IMR-90 (cell line): Measurements from ENCODE around the gene PRR36. TPM values are rescaled to one million over a fixed set of nuclear protein-coding genes. Genes with fewer than 3 reads are reported as not detected.

Experiments
- ATAC-seq: fragments of 200-7000 bp; cut with Tn5 transposase; 2 replicates; pipeline ENCODE4 v1.9.1; 2020; ENCODE audit warnings: low read depth, mild to moderate bottlenecking, moderate library complexity
- BruUV-seq: library from RNA; stranded (reverse); fragments of 400-500 nt; replicated peaks from 2 replicates; lab custom pipeline; 2021; lab: Mats Ljungman, UMichigan
- CTCF ChIA-PET: fragments of 300-600 bp; formaldehyde crosslinking; extraction: SDS; loops from one replicate; lab custom pipeline; 2021; ENCODE audit warnings: antibody characterized with exemption; lab: Yijun Ruan, JAX
- POLR2A ChIA-PET: fragments of 300-600 bp; sonication (Branson Sonifier 250); formaldehyde crosslinking; loops from one replicate; lab custom pipeline; 2022; ENCODE audit warnings: antibody characterized with exemption; ENCODE audit not compliant: unreplicated experiment; lab: Charles Lee
- DNase-seq: peaks from one replicate; pipeline ENCODE4 v3.0.0; 2013
- H2AFZ ChIP-seq: replicated peaks from 2 replicates; pipeline ENCODE3; 2013; ENCODE audit warnings: low read length, mild to moderate bottlenecking; ENCODE audit not compliant: poor library complexity
- H2AK5ac ChIP-seq: 2 replicates; pipeline ENCODE4 v1.6.1; 2013; ENCODE audit warnings: low read depth, low read length, inconsistent platforms
- H2AK9ac ChIP-seq: replicated peaks from 2 replicates; pipeline ENCODE3; 2013; ENCODE audit warnings: mild to moderate bottlenecking, low read depth, low read length, moderate library complexity; ENCODE audit not compliant: poor library complexity
- H2BK120ac ChIP-seq: 2 replicates; pipeline ENCODE4 v1.6.1; 2013; ENCODE audit warnings: low read depth, low read length, inconsistent platforms
- H2BK15ac ChIP-seq: 3 replicates; pipeline ENCODE4 v1.6.1; 2013; ENCODE audit warnings: low read depth, low read length, inconsistent platforms
- H2BK20ac ChIP-seq: 2 replicates; pipeline ENCODE4 v1.6.1; 2013; ENCODE audit warnings: low read depth, mild to moderate bottlenecking, inconsistent platforms, low read length, moderate library complexity
- H2BK5ac ChIP-seq: 2 replicates; pipeline ENCODE4 v1.6.1; 2013; ENCODE audit warnings: mild to moderate bottlenecking, low read depth, low read length, inconsistent platforms; ENCODE audit not compliant: poor library complexity, severe bottlenecking
- H3K14ac ChIP-seq: replicated peaks from 2 replicates; pipeline ENCODE4 v1.6.1; 2013; ENCODE audit warnings: low read depth, low read length, inconsistent platforms
- H3K18ac ChIP-seq: 2 replicates; pipeline ENCODE4 v1.6.1; 2013; ENCODE audit warnings: low read depth, low read length, control low read depth
- H3K23ac ChIP-seq: 2 replicates; pipeline ENCODE4 v1.6.1; 2013; ENCODE audit warnings: low read depth, low read length, inconsistent platforms
- H3K27ac ChIP-seq: 2 replicates; pipeline ENCODE4 v1.5.1; 2013; ENCODE audit warnings: mild to moderate bottlenecking, control low read depth, low read length; ENCODE audit not compliant: insufficient read depth
- H3K27me3 ChIP-seq: 2 replicates; pipeline ENCODE4 v1.6.1; 2013; ENCODE audit warnings: low read length; ENCODE audit not compliant: control insufficient read depth, insufficient read depth
- H3K36me3 ChIP-seq: 2 replicates; pipeline ENCODE4 v1.6.1; 2013; ENCODE audit warnings: low read length, mixed read lengths; ENCODE audit not compliant: control insufficient read depth, insufficient read depth
- H3K4ac ChIP-seq: 2 replicates; pipeline ENCODE4 v1.6.1; 2013; ENCODE audit warnings: low read depth, low read length, inconsistent platforms
- H3K4me1 ChIP-seq: 2 replicates; pipeline ENCODE4 v1.6.1; 2013; ENCODE audit warnings: low read length, mixed read lengths; ENCODE audit not compliant: control insufficient read depth, insufficient read depth
- H3K4me2 ChIP-seq: 2 replicates; pipeline ENCODE4 v1.6.1; 2013; ENCODE audit warnings: low read depth, mild to moderate bottlenecking, control low read depth, low read length, moderate library complexity
- H3K4me3 ChIP-seq: 2 replicates; pipeline ENCODE4 v1.5.1; 2013; ENCODE audit warnings: low read depth, mild to moderate bottlenecking, control low read depth, low read length, moderate library complexity; ENCODE audit not compliant: insufficient read depth
- H3K56ac ChIP-seq: 2 replicates; pipeline ENCODE4 v1.6.1; 2013; ENCODE audit warnings: low read length, inconsistent platforms; ENCODE audit not compliant: insufficient read depth; ENCODE audit errors: extremely low read depth
- H3K79me1 ChIP-seq, 2 experiments: 2 replicates each; pipeline ENCODE4 v1.6.1; 2013; ENCODE audit warnings: low read length in 2 of 2, inconsistent platforms in 1 of 2, low read depth in 1 of 2
- H3K9ac ChIP-seq: 2 replicates; pipeline ENCODE4 v1.6.1; 2013; ENCODE audit warnings: low read depth, low read length, control low read depth
- H3K9me1 ChIP-seq: 2 replicates; pipeline ENCODE4 v1.6.1; 2013; ENCODE audit warnings: low read length, inconsistent platforms; ENCODE audit not compliant: insufficient read depth
- H3K9me3 ChIP-seq: 2 replicates; pipeline ENCODE4 v1.6.1; 2013; ENCODE audit warnings: low read length; ENCODE audit not compliant: control insufficient read depth, insufficient read depth
- H4K20me1 ChIP-seq: 2 replicates; pipeline ENCODE4 v1.6.1; 2013; ENCODE audit warnings: low read length, inconsistent platforms; ENCODE audit not compliant: insufficient read depth
- H4K5ac ChIP-seq: 2 replicates; pipeline ENCODE4 v1.6.1; 2013; ENCODE audit warnings: mild to moderate bottlenecking, low read depth, low read length, control low read depth
- H4K8ac ChIP-seq, 2 experiments: 2 replicates each; pipeline ENCODE4 v1.6.1; 2013; ENCODE audit warnings: low read depth in 2 of 2, low read length in 2 of 2, control low read depth in 1 of 2, inconsistent platforms in 1 of 2
- H4K91ac ChIP-seq: 2 replicates; pipeline ENCODE4 v1.6.1; 2013; ENCODE audit warnings: low read depth, low read length, inconsistent platforms; ENCODE audit not compliant: insufficient read depth
- BHLHE40 ChIP-seq: fragments of 150-350 bp; IDR thresholded peaks from 2 replicates; pipeline ENCODE4 v1.6.1; 2016; ENCODE audit warnings: mild to moderate bottlenecking, low read depth, low read length
- CEBPB ChIP-seq: IDR thresholded peaks from 2 replicates; pipeline ENCODE4 v1.6.1; 2012; ENCODE audit warnings: low read depth, low read length, improper control_type of control experiment
- CHD1 ChIP-seq: IDR thresholded peaks from 2 replicates; pipeline ENCODE4 v1.6.1; 2012; ENCODE audit warnings: low read depth, low read length, improper control_type of control experiment
- ELK1 ChIP-seq: fragments of 150-350 bp; IDR thresholded peaks from 2 replicates; pipeline ENCODE4 v1.6.1; 2016; ENCODE audit warnings: low read depth, mild to moderate bottlenecking, low read length, moderate library complexity, borderline replicate concordance
- FOS ChIP-seq: fragments of 150-350 bp; IDR thresholded peaks from 2 replicates; pipeline ENCODE4 v1.6.1; 2016; ENCODE audit warnings: low read depth, low read length
- MAFK ChIP-seq: IDR thresholded peaks from 2 replicates; pipeline ENCODE4 v1.6.1; 2012; ENCODE audit warnings: low read depth, low read length, improper control_type of control experiment
- MAZ ChIP-seq: IDR thresholded peaks from 2 replicates; pipeline ENCODE4 v1.6.1; 2012; ENCODE audit warnings: low read depth, mild to moderate bottlenecking, low read length, improper control_type of control experiment, moderate library complexity, borderline replicate concordance
- MXI1 ChIP-seq: IDR thresholded peaks from 2 replicates; pipeline ENCODE4 v1.6.1; 2012; ENCODE audit warnings: low read depth, mild to moderate bottlenecking, low read length, moderate library complexity, borderline replicate concordance
- NFE2L2 ChIP-seq: fragments of 150-350 bp; IDR thresholded peaks from 2 replicates; pipeline ENCODE4 v1.6.1; 2016; ENCODE audit warnings: low read depth, mild to moderate bottlenecking, low read length
- POLR2A ChIP-seq: IDR thresholded peaks from 2 replicates; pipeline ENCODE4 v1.6.1; 2012; ENCODE audit warnings: mild to moderate bottlenecking, low read depth, low read length
- RAD21 ChIP-seq: IDR thresholded peaks from 2 replicates; pipeline ENCODE4 v1.6.1; 2012; ENCODE audit warnings: low read length, improper control_type of control experiment
- RCOR1 ChIP-seq: IDR thresholded peaks from 2 replicates; pipeline ENCODE4 v1.6.1; 2012; ENCODE audit warnings: mild to moderate bottlenecking, low read length, improper control_type of control experiment; ENCODE audit not compliant: insufficient replicate concordance
- RFX5 ChIP-seq: IDR thresholded peaks from 2 replicates; pipeline ENCODE4 v1.8.0; 2012; ENCODE audit warnings: low read depth, mild to moderate bottlenecking, low read length, moderate library complexity
- SMC3 ChIP-seq: fragments of 150-350 bp; IDR thresholded peaks from 2 replicates; pipeline ENCODE4 v1.6.1; 2016; ENCODE audit warnings: low read depth, mild to moderate bottlenecking, antibody characterized with exemption, low read length, moderate library complexity
- WGBS, 2 experiments: methylation state at CpG; one replicate each; pipeline versions ENCODE4 v1.1.5 to v1.1.7; 2013; ENCODE audit warnings: missing lambda C conversion rate in 2 of 2; ENCODE audit not compliant: insufficient read length in 1 of 2; ENCODE audit errors: extremely low coverage in 2 of 2; 5-methylcytosine and 5-hydroxymethylcytosine counted together
- dilution Hi-C: fragments of 300-500 bp; cut with HindIII; formaldehyde crosslinking; loops from one replicate; pipeline ENCODE4 v1.14.3; 2018; ENCODE audit warnings: low sequenced_read_pairs; ENCODE audit not compliant: unreplicated experiment
- in situ Hi-C: fragments of 300-500 bp; cut with MboI; formaldehyde crosslinking; loops from 3 replicates; pipeline ENCODE4 v1.14.3; 2019; ENCODE audit warnings: low sequenced_read_pairs, inconsistent platforms, mixed read lengths
- intact Hi-C: fragments of 100-400 bp; cut with micrococcal nuclease; formaldehyde crosslinking; loops from 2 replicates; pipeline ENCODE4 v1.10.0; 2022
- polyA plus RNA-seq, 3 experiments: library from polyadenylated mRNA; depleted of rRNA; stranded (reverse); fragments of >200 nt; gene quantifications; 2 replicates each; pipeline ENCODE4 v1.2.3, GENCODE V29; 2012; ENCODE audit warnings: low replicate concordance in 1 of 3
- total RNA-seq: library from RNA; depleted of rRNA; stranded (reverse); fragments of >200 nt; gene quantifications from 2 replicates; pipeline ENCODE4 v1.2.3, GENCODE V29; 2012
- TF ChIP-seq, protein P1 (sequence below): fragments of 150-350 bp; IDR thresholded peaks from 2 replicates; pipeline ENCODE4 v1.6.1; 2017; ENCODE audit warnings: mild to moderate bottlenecking, antibody characterized with exemption, low read length, low read depth
- TF ChIP-seq, protein P2 (sequence below): conservative IDR thresholded peaks from 2 replicates; pipeline ENCODE4 v1.5.1; 2012; ENCODE audit warnings: mild to moderate bottlenecking, low read depth, low read length, improper control_type of control experiment

The PRR36 gene
- total and polyA plus RNA-seq, 2 of the 4 experiments (the other 2 are of a cell fraction): 0.02 TPM; not detected in 1

- CTCF ChIA-PET: interaction anchor here (0.8 kb wide), 1 partner anchor 19 kb away, joined by 4 read pairs; no protein-coding TSS in a partner anchor
- no peak overlapping the region for H3K18ac ChIP-seq
These were observed 54.9 kb downstream of the PRR36 start for GRCh38 chr19:7819337-7819736.

More at GRCh38 chr19:7819337-7819736, 54.9 kb downstream of the PRR36 start:
- no peak overlapping the region for H3K4me3 ChIP-seq
- POLR2A ChIA-PET: no interaction called here
- ATAC-seq (no peak), DNase-seq (no peak)
- no peak overlapping the region for H2BK120ac ChIP-seq
- H4K91ac ChIP-seq: no peak overlapping the region
- in situ Hi-C loops (loop anchor here (25.0 kb wide), 1 partner anchor 707 kb away; no protein-coding TSS in a partner anchor), intact Hi-C loops (no loop called here), dilution Hi-C loops (no loop called here)
- no peak overlapping the region for H3K9ac ChIP-seq
- no peak overlapping the region for H3K14ac ChIP-seq
- H3K9me3 ChIP-seq: peaks cover 8% of the 10 kb centered on the region
- H3K4me2 ChIP-seq: no peak overlapping the region
- H2BK15ac ChIP-seq: no peak overlapping the region
- H3K56ac ChIP-seq: no peak overlapping the region
- no peak overlapping the region for H3K4ac ChIP-seq
- no peak overlapping the region for H3K27ac ChIP-seq
- H4K20me1 ChIP-seq: no peaks in the 10 kb centered on the region
- WGBS, 2 experiments: no CpG with 5 or more reads among the region's 2 CpGs
- H4K8ac ChIP-seq: no peak overlapping the region
- no peaks in the 10 kb centered on the region for H3K9me1 ChIP-seq
- H2AFZ ChIP-seq: no peak overlapping the region
- H2BK5ac ChIP-seq: no peak overlapping the region
- no peaks in the 10 kb centered on the region for H3K79me1 ChIP-seq
- peaks cover 12% of the 10 kb centered on the region for H3K27me3 ChIP-seq
- no peak overlapping the region for H2AK5ac ChIP-seq
- no peaks in the 10 kb centered on the region for H3K4me1 ChIP-seq
- no peak overlapping the region for H2AK9ac ChIP-seq
- TF ChIP-seq RCOR1 (no peak), MAFK (no peak), FOS (no peak), CEBPB (no peak), RAD21 (no peak), CHD1 (no peak), MAZ (no peak), MXI1 (no peak), POLR2A (no peak), ELK1 (no peak), RFX5 (no peak), NFE2L2 (no peak), SMC3 (no peak), BHLHE40 (no peak)
- TF ChIP-seq, protein P1, sequence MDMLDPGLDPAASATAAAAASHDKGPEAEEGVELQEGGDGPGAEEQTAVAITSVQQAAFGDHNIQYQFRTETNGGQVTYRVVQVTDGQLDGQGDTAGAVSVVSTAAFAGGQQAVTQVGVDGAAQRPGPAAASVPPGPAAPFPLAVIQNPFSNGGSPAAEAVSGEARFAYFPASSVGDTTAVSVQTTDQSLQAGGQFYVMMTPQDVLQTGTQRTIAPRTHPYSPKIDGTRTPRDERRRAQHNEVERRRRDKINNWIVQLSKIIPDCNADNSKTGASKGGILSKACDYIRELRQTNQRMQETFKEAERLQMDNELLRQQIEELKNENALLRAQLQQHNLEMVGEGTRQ: no peak
- TF ChIP-seq, protein P2, sequence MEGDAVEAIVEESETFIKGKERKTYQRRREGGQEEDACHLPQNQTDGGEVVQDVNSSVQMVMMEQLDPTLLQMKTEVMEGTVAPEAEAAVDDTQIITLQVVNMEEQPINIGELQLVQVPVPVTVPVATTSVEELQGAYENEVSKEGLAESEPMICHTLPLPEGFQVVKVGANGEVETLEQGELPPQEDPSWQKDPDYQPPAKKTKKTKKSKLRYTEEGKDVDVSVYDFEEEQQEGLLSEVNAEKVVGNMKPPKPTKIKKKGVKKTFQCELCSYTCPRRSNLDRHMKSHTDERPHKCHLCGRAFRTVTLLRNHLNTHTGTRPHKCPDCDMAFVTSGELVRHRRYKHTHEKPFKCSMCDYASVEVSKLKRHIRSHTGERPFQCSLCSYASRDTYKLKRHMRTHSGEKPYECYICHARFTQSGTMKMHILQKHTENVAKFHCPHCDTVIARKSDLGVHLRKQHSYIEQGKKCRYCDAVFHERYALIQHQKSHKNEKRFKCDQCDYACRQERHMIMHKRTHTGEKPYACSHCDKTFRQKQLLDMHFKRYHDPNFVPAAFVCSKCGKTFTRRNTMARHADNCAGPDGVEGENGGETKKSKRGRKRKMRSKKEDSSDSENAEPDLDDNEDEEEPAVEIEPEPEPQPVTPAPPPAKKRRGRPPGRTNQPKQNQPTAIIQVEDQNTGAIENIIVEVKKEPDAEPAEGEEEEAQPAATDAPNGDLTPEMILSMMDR: no peak
- no peak overlapping the region for H4K5ac ChIP-seq
- no peaks in the 10 kb centered on the region for H3K36me3 ChIP-seq
- no peak overlapping the region for H3K23ac ChIP-seq
- H2BK20ac ChIP-seq: no peak overlapping the region
- BruUV-seq: no TSS peak
